ENCODE results near the gene ECHS1. TPM values are rescaled to one million over a fixed set of nuclear protein-coding genes. Genes with fewer than 3 reads are reported as not detected.
A peak's percentile ranks its signal among the peaks of the same experiment; 100 is the strongest.

ECHS1 gene
- total RNA-seq, 1 donor from 2014 or later: 37.7 TPM

DNA sequence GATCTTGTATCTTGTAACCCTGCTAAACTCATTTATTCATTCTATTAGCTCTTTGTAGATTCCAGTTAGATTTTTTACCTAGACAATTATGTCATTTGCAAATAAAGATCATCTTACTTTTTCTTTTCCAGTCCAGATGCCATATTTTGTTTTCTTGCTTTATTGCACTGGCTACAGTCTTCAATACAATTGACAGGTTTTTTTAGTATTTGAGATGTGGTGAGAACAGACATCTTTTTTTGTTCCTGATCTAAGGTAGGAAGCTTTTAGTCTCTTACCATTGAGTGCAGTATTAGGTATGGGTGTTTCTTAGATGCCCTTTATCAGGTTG is 39.2 kb upstream of the ECHS1 start:
- DNase-seq (no peak), ATAC-seq (ENCODE audit: low read depth) (no peak)
- ChIA-PET POLR2A (no interaction called here), CTCF (interaction anchor here (1.3 kb wide), 1 partner anchor 83 kb away, joined by 4 read pairs; no protein-coding TSS in a partner anchor)
- intact Hi-C loops (cut with micrococcal nuclease): no loop called here
- TF ChIP-seq, protein P1, sequence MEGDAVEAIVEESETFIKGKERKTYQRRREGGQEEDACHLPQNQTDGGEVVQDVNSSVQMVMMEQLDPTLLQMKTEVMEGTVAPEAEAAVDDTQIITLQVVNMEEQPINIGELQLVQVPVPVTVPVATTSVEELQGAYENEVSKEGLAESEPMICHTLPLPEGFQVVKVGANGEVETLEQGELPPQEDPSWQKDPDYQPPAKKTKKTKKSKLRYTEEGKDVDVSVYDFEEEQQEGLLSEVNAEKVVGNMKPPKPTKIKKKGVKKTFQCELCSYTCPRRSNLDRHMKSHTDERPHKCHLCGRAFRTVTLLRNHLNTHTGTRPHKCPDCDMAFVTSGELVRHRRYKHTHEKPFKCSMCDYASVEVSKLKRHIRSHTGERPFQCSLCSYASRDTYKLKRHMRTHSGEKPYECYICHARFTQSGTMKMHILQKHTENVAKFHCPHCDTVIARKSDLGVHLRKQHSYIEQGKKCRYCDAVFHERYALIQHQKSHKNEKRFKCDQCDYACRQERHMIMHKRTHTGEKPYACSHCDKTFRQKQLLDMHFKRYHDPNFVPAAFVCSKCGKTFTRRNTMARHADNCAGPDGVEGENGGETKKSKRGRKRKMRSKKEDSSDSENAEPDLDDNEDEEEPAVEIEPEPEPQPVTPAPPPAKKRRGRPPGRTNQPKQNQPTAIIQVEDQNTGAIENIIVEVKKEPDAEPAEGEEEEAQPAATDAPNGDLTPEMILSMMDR (IDR thresholded peaks at IDR 0.05): no peak
- no peak overlapping the region for H3K27ac Mint-ChIP-seq
- H3K9me3 Mint-ChIP-seq: peaks cover 19% of the 10 kb centered on the region
- peaks cover 5% of the 10 kb centered on the region for H3K4me1 Mint-ChIP-seq
- peaks cover 75% of the 10 kb centered on the region for H3K36me3 Mint-ChIP-seq (ENCODE audit: low read depth)
- no peak overlapping the region for H3K4me3 Mint-ChIP-seq
- H3K27me3 Mint-ChIP-seq: no peaks in the 10 kb centered on the region

DNA sequence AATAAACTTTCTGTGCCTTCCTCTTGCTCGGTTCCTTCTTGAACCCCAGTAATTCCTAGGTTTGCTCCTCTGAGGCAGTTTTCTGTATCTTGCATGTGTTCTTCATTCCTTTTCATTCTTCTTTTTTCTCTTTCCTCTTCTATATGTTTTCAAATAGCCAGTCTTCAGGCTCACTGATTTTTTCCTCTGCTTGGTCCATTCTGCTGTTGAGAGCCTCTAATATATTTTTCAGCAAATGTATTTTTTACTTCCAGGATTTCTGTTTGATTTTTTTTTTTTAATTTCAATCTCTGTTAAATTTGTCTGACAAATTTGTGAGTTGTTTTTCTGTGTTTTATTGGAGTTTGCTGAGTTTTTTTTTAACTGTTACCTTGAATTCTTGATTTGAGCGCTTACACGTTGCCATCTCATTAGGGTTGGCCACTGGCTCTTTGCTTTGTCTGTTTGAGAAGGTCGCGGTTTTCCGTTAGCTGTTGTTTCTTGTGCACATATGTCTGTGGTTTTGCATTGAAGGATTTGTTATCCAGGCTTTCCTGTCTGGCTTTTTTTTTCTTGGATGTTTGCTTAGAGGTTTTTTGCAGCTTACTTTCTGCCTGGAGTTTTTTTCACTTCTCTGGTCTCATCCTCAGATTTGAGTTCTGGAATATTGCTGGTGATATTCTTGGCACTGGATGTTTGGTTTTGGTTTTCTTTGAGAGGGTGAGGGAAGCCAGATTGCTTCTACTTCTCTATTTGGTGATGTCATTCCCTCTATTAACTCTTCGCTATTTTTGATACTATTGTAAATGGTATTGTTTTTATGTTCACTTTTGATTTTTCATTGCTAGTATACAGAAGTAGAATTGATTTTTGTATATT is 38.6 kb upstream of the ECHS1 start:
- peaks cover 81% of the 10 kb centered on the region for H3K36me3 Mint-ChIP-seq (ENCODE audit: low read depth)

DNA sequence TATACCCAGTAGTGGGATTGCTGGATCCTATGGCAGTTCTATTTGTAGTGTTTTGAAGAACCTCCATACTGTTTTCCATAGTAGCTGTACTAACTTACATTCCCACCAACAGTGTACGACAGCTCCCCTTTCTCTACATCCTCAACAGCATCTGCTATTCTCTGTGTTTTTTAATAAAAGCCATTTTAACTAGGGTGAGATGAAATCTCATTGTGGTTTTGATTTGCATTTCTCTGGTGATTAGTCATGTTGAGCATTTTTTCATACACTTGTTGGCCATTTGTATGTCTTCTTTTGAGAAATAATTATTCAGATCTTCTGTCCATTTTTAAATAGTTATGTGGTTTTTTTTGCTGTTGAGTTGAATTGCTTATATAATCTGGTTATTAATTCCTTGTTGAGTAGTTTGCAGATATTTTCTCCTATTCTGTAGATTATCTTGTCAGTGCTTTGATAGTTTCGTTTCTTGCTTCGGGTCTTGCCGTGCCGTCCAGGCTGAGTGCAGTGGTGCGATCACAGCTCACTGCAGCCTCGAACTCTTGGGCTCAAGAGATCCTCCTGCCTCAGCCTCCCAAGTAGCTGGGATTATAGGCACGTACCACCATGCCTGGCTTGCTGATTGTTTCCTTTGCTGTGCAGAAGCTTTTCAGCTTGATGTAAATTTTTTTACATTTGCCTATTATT is 32.8 kb upstream of the ECHS1 start:
- CTCF ChIA-PET: interaction anchor here (0.6 to 1.0 kb wide), 2 partner anchors 16 to 76 kb away, joined by 3 read pairs; no protein-coding TSS in a partner anchor
- H3K4me3 Mint-ChIP-seq: peak overlapping the region; percentile 7

More for the DNA sequence above, 38.6 kb upstream of the ECHS1 start:
- Mint-ChIP-seq H3K27ac (no peak overlapping the region), H3K4me3 (no peak overlapping the region), H3K9me3 (peaks cover 19% of the 10 kb centered on the region), H3K27me3 (no peaks in the 10 kb centered on the region), H3K4me1 (peaks cover 8% of the 10 kb centered on the region)
- ChIA-PET POLR2A (no interaction called here), CTCF (interaction anchor here (1.3 kb wide), 1 partner anchor 82 kb away, joined by 4 read pairs; no protein-coding TSS in a partner anchor)
- TF ChIP-seq, protein P1 (IDR thresholded peaks at IDR 0.05): no peak
- DNase-seq (no peak), ATAC-seq (ENCODE audit: low read depth) (no peak)
- intact Hi-C loops (cut with micrococcal nuclease): no loop called here

DNA sequence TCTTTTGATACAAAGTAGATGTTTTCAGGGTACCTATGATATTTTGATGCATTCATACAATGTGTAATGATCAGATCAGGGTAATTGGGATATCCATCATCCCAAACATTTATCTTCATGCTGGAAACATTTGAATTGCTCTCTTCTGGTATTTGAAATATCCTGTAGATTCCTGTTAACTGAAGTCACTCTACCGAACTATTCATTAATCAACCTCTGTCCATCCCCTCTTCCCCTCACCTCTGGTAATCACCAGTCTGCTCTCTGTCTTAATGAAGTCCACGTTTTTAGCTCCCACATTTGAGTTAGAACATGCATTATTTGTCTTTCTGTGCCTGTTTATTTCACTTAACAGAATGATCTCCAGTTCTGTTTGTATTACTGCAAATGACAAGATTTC is 32.1 kb upstream of the ECHS1 start:
- H3K4me1 Mint-ChIP-seq: peaks cover 48% of the 10 kb centered on the region
- CTCF ChIA-PET: interaction anchor here (1.0 kb wide), 1 partner anchor 76 kb away, joined by 3 read pairs; no protein-coding TSS in a partner anchor
- H3K27ac Mint-ChIP-seq: no peak overlapping the region
- TF ChIP-seq, protein P1 (IDR thresholded peaks at IDR 0.05): no peak
- peaks cover 83% of the 10 kb centered on the region for H3K36me3 Mint-ChIP-seq (ENCODE audit: low read depth)
- H3K4me3 Mint-ChIP-seq: no peak overlapping the region
- POLR2A ChIA-PET: interaction anchor here (0.7 to 2.3 kb wide), 3 partner anchors 11 to 82 kb away, joined by 3 to 6 read pairs (median 5); partner anchors contain the start of gene MTG1
- no peaks in the 10 kb centered on the region for H3K27me3 Mint-ChIP-seq
- no peak for DNase-seq
- intact Hi-C loops (cut with micrococcal nuclease): loop anchor here (5.0 kb wide), 1 partner anchor 33 kb away; the partner anchor contains the start of gene ECHS1
- H3K9me3 Mint-ChIP-seq: no peaks in the 10 kb centered on the region
- no peak for ATAC-seq (ENCODE audit: low read depth)

More for the DNA sequence above, 32.8 kb upstream of the ECHS1 start:
- TF ChIP-seq, protein P1 (IDR thresholded peaks at IDR 0.05): no peak
- ATAC-seq (ENCODE audit: low read depth) (peak; percentile 36), DNase-seq (no peak)
- H3K4me1 Mint-ChIP-seq: peaks cover 41% of the 10 kb centered on the region
- H3K27me3 Mint-ChIP-seq: no peaks in the 10 kb centered on the region
- H3K36me3 Mint-ChIP-seq (ENCODE audit: low read depth): peaks cover 84% of the 10 kb centered on the region
- peak overlapping the region; percentile 51 for H3K27ac Mint-ChIP-seq
- no peaks in the 10 kb centered on the region for H3K9me3 Mint-ChIP-seq
- intact Hi-C loops (cut with micrococcal nuclease): loop anchor here (1.0 to 5.0 kb wide), 2 partner anchors 17 to 34 kb away; partner anchors contain the start of gene ECHS1
- POLR2A ChIA-PET: interaction anchor here (0.7 to 2.3 kb wide), 3 partner anchors 12 to 82 kb away, joined by 3 to 6 read pairs (median 5); partner anchors contain the start of gene MTG1
